OCI-LY7 (cell line): ENCODE results near the gene CCDC85A. TPM values are rescaled to one million over a fixed set of nuclear protein-coding genes. Genes with fewer than 3 reads are reported as not detected.

Experiments used
- BruUV-seq: library from RNA; stranded (reverse); fragments of 400-500 nt; replicated peaks from 2 replicates; lab custom pipeline; 2021; lab: Mats Ljungman, UMichigan
- CTCF ChIA-PET: fragments of 300-600 bp; sonication (Branson Sonifier 250); formaldehyde crosslinking; loops from one replicate; lab custom pipeline; 2022; ENCODE audit warnings: antibody characterized with exemption; ENCODE audit not compliant: unreplicated experiment; lab: Charles Lee
- POLR2A ChIA-PET: fragments of 300-600 bp; sonication (Branson Sonifier 250); formaldehyde crosslinking; loops from one replicate; lab custom pipeline; 2022; ENCODE audit warnings: antibody characterized with exemption; lab: Charles Lee
- DNase-seq: peaks from one replicate; pipeline ENCODE4 v3.0.0-alpha.2; 2015; ENCODE audit warnings: low spot score
- H2AFZ ChIP-seq: fragments of 200-600 bp; sonication (generic), shearing (Covaris generic); 2 replicates; pipeline ENCODE4 v1.6.1; 2014; ENCODE audit warnings: mild to moderate bottlenecking, antibody characterized with exemption, low read length, moderate library complexity
- H3K27ac ChIP-seq: fragments of 200-600 bp; sonication (generic); 2 replicates; pipeline ENCODE4 v1.5.1; 2014; ENCODE audit warnings: mixed run types, low read depth, mild to moderate bottlenecking, moderate library complexity, low read length, inconsistent platforms; ENCODE audit not compliant: poor library complexity, severe bottlenecking
- H3K36me3 ChIP-seq: fragments of 200-600 bp; sonication (generic); 2 replicates; pipeline ENCODE4 v1.6.1; 2014; ENCODE audit warnings: mild to moderate bottlenecking, antibody characterized with exemption, low read length, moderate library complexity, mixed read lengths; ENCODE audit not compliant: insufficient read depth
- H3K4me1 ChIP-seq: fragments of 200-600 bp; sonication (generic); 2 replicates; pipeline ENCODE4 v1.5.1; 2014; ENCODE audit warnings: mild to moderate bottlenecking, low read length; ENCODE audit not compliant: insufficient read depth, poor library complexity, severe bottlenecking
- H3K4me2 ChIP-seq: fragments of 200-600 bp; sonication (generic); 2 replicates; pipeline ENCODE4 v1.6.1; 2014; ENCODE audit warnings: mild to moderate bottlenecking, low read length
- H3K4me3 ChIP-seq: fragments of 200-600 bp; sonication (generic); 2 replicates; pipeline ENCODE4 v1.5.1; 2014; ENCODE audit warnings: mild to moderate bottlenecking, low read depth, low read length; ENCODE audit not compliant: poor library complexity, severe bottlenecking
- H3K79me2 ChIP-seq: fragments of 200-600 bp; sonication (generic); 2 replicates; pipeline ENCODE4 v1.6.1; 2016; ENCODE audit warnings: low read depth, mild to moderate bottlenecking, low read length, moderate library complexity, mixed read lengths; ENCODE audit not compliant: insufficient read depth
- H3K9me2 ChIP-seq: fragments of 200-600 bp; sonication (generic); 2 replicates; pipeline ENCODE4 v1.6.1; 2016; ENCODE audit warnings: mild to moderate bottlenecking, low read length, mixed read lengths; ENCODE audit not compliant: insufficient read depth
- H3K9me3 ChIP-seq: fragments of 200-600 bp; sonication (generic); 2 replicates; pipeline ENCODE4 v1.6.1; 2014; ENCODE audit warnings: mild to moderate bottlenecking, mixed run types, low read length, mixed read lengths
- H4K20me1 ChIP-seq: fragments of 200-600 bp; sonication (generic); 2 replicates; pipeline ENCODE4 v1.6.1; 2014; ENCODE audit warnings: mild to moderate bottlenecking, antibody characterized with exemption, low read length, moderate library complexity, mixed read lengths; ENCODE audit not compliant: insufficient read depth
- CTCF ChIP-seq: fragments of 200-600 bp; sonication (generic); conservative IDR thresholded peaks from 2 replicates; pipeline ENCODE4 v1.5.1; 2014; ENCODE audit warnings: mild to moderate bottlenecking, antibody characterized with exemption, low read length, moderate library complexity, mixed read lengths
- EZH2phosphoT487 ChIP-seq: fragments of 200-600 bp; sonication (generic); IDR thresholded peaks from 2 replicates; pipeline ENCODE4 v1.6.1; 2018; ENCODE audit warnings: low read depth, borderline replicate concordance, mild to moderate bottlenecking, mixed run types, antibody characterized with exemption, low read length, moderate library complexity, mixed read lengths
- intact Hi-C: fragments of 100-400 bp; cut with micrococcal nuclease; formaldehyde crosslinking; loops from one replicate; pipeline ENCODE4 v1.10.0; 2022; ENCODE audit not compliant: unreplicated experiment
- total RNA-seq, 2 experiments: library from RNA; depleted of rRNA in 1 of 2; stranded (reverse); fragments of >200 nt in 1 of 2; shearing (Covaris generic) in 1 of 2; gene quantifications; 2 replicates each; pipeline ENCODE4 v1.2.3, GENCODE V29; 2014 to 2022

The CCDC85A gene
- total RNA-seq, 2 experiments from 2014 or later, result not detected

- no peak overlapping the region for H3K4me3 ChIP-seq
- H4K20me1 ChIP-seq, result no peaks in the 10 kb centered on the region
- H3K9me2 ChIP-seq, result no peaks in the 10 kb centered on the region
- H2AFZ ChIP-seq, result no peak overlapping the region
- no peaks in the 10 kb centered on the region for H3K36me3 ChIP-seq
- H3K4me2 ChIP-seq, result no peak overlapping the region
- ChIA-PET CTCF (no interaction called here), POLR2A (interaction anchor here (0.6 kb wide), 1 partner anchor 81 kb away, joined by 4 read pairs; no protein-coding TSS in a partner anchor)
- H3K9me3 ChIP-seq, result no peaks in the 10 kb centered on the region
- BruUV-seq, result no TSS peak
- TF ChIP-seq CTCF (no peak), EZH2phosphoT487 (no peak)
- intact Hi-C loops, result no loop called here
- H3K79me2 ChIP-seq, result no peaks in the 10 kb centered on the region
- H3K4me1 ChIP-seq, result no peaks in the 10 kb centered on the region
- no peak overlapping the region for H3K27ac ChIP-seq
- no peak for DNase-seq
Observed at GRCh38 chr2:56262241-56262640, 78.5 kb downstream of the CCDC85A start.

GRCh38 chr2:56263876-56264275 is 80.1 kb downstream of the CCDC85A start:
- no peak overlapping the region for H3K27ac ChIP-seq
- no peaks in the 10 kb centered on the region for H3K4me1 ChIP-seq
- H3K4me3 ChIP-seq, result no peak overlapping the region
- CTCF ChIA-PET, result no interaction called here
- POLR2A ChIA-PET, result no interaction called here
- no peaks in the 10 kb centered on the region for H3K36me3 ChIP-seq
- no peak overlapping the region for H2AFZ ChIP-seq
- H3K9me2 ChIP-seq, result no peaks in the 10 kb centered on the region
- TF ChIP-seq EZH2phosphoT487 (no peak), CTCF (no peak)
- H3K9me3 ChIP-seq, result no peaks in the 10 kb centered on the region
- no TSS peak for BruUV-seq
- no peaks in the 10 kb centered on the region for H4K20me1 ChIP-seq
- H3K79me2 ChIP-seq, result no peaks in the 10 kb centered on the region
- H3K4me2 ChIP-seq, result no peak overlapping the region
- intact Hi-C loops, result no loop called here
- no peak for DNase-seq

- no peak overlapping the region for H3K4me2 ChIP-seq
- H3K4me3 ChIP-seq, result no peak overlapping the region
- intact Hi-C loops, result no loop called here
- ChIA-PET CTCF (no interaction called here), POLR2A (no interaction called here)
- no peak for DNase-seq
- no peaks in the 10 kb centered on the region for H3K4me1 ChIP-seq
- TF ChIP-seq CTCF (no peak), EZH2phosphoT487 (no peak)
- no TSS peak for BruUV-seq
- no peak overlapping the region for H3K27ac ChIP-seq
- H3K9me2 ChIP-seq, result no peaks in the 10 kb centered on the region
- H4K20me1 ChIP-seq, result no peaks in the 10 kb centered on the region
- H2AFZ ChIP-seq, result no peak overlapping the region
- H3K9me3 ChIP-seq, result no peaks in the 10 kb centered on the region
- H3K36me3 ChIP-seq, result no peaks in the 10 kb centered on the region
- H3K79me2 ChIP-seq, result no peaks in the 10 kb centered on the region
Observed at GRCh38 chr2:56266761-56267414, 83.1 kb downstream of the CCDC85A start.
